H9 (cell line): ENCODE data around the gene CALY. TPM values are rescaled to one million over a fixed set of nuclear protein-coding genes. Genes with fewer than 3 reads are reported as not detected.

Experiments
- DNase-seq: peaks from one replicate; pipeline ENCODE4 v3.0.0-alpha.2; 2017
- H2AFZ ChIP-seq: one replicate; pipeline ENCODE4 v1.6.1; 2013; ENCODE audit warnings: mild to moderate bottlenecking, low read length, control low read depth, moderate library complexity
- H2AK5ac ChIP-seq: 2 replicates; pipeline ENCODE4 v1.6.1; 2013; ENCODE audit warnings: low read length, control low read depth, mixed read lengths; ENCODE audit not compliant: insufficient read length
- H2BK120ac ChIP-seq: one replicate; pipeline ENCODE4 v1.6.1; 2013; ENCODE audit warnings: low read depth, mild to moderate bottlenecking, low read length, control low read depth, inconsistent platforms; ENCODE audit not compliant: poor library complexity, severe bottlenecking
- H2BK12ac ChIP-seq: 2 replicates; pipeline ENCODE4 v1.6.1; 2013; ENCODE audit warnings: low read length, control low read depth, mixed read lengths, low read depth; ENCODE audit not compliant: insufficient read length
- H2BK15ac ChIP-seq: 2 replicates; pipeline ENCODE4 v1.6.1; 2013; ENCODE audit warnings: low read depth, low read length, control low read depth
- H2BK20ac ChIP-seq: one replicate; pipeline ENCODE4 v1.6.1; 2013; ENCODE audit warnings: low read depth, mild to moderate bottlenecking, low read length, control low read depth, inconsistent platforms; ENCODE audit not compliant: poor library complexity, severe bottlenecking
- H2BK5ac ChIP-seq: 2 replicates; pipeline ENCODE4 v1.6.1; 2013; ENCODE audit warnings: low read length, control low read depth, mixed read lengths; ENCODE audit not compliant: insufficient read length
- H3K14ac ChIP-seq: 2 replicates; pipeline ENCODE4 v1.6.1; 2013; ENCODE audit warnings: low read length, control low read depth; ENCODE audit not compliant: insufficient read depth
- H3K18ac ChIP-seq: 2 replicates; pipeline ENCODE4 v1.6.1; 2013; ENCODE audit warnings: low read depth, mild to moderate bottlenecking, mixed read lengths, low read length, control low read depth; ENCODE audit not compliant: insufficient read length
- H3K23ac ChIP-seq: 2 replicates; pipeline ENCODE4 v1.6.1; 2013; ENCODE audit warnings: low read length, control low read depth, mixed read lengths, low read depth; ENCODE audit not compliant: insufficient read length
- H3K23me2 ChIP-seq: 2 replicates; pipeline ENCODE4 v1.6.1; 2013; ENCODE audit warnings: low read depth, mild to moderate bottlenecking, mixed read lengths, low read length, control low read depth; ENCODE audit not compliant: insufficient read length, poor library complexity, severe bottlenecking
- H3K27ac ChIP-seq: 2 replicates; pipeline ENCODE4 v1.5.1; 2013; ENCODE audit warnings: low read length, control low read depth, mixed read lengths, low read depth; ENCODE audit not compliant: insufficient read length
- H3K27me3 ChIP-seq: 2 replicates; pipeline ENCODE4 v1.6.1; 2013; ENCODE audit warnings: low read length, control low read depth, inconsistent platforms; ENCODE audit not compliant: insufficient read depth
- H3K4ac ChIP-seq: 2 replicates; pipeline ENCODE4 v1.6.1; 2013; ENCODE audit warnings: low read depth, mild to moderate bottlenecking, control low read depth, inconsistent platforms, low read length, moderate library complexity
- H3K4me1 ChIP-seq: 2 replicates; pipeline ENCODE4 v1.6.1; 2013; ENCODE audit warnings: low read length, control low read depth, inconsistent platforms; ENCODE audit not compliant: insufficient read depth
- H3K4me2 ChIP-seq: 2 replicates; pipeline ENCODE4 v1.6.1; 2013; ENCODE audit warnings: low read length, control low read depth, mixed read lengths; ENCODE audit not compliant: insufficient read length, insufficient read depth
- H3K56ac ChIP-seq: 2 replicates; pipeline ENCODE4 v1.6.1; 2013; ENCODE audit warnings: low read depth, mild to moderate bottlenecking, mixed read lengths, low read length, control low read depth; ENCODE audit not compliant: insufficient read length
- H3K79me1 ChIP-seq: 2 replicates; pipeline ENCODE4 v1.6.1; 2013; ENCODE audit warnings: low read depth, mild to moderate bottlenecking, moderate library complexity, low read length, control low read depth, inconsistent platforms; ENCODE audit not compliant: insufficient read depth, poor library complexity, severe bottlenecking
- H3K79me2 ChIP-seq: 2 replicates; pipeline ENCODE4 v1.6.1; 2013; ENCODE audit warnings: low read length, control low read depth, inconsistent platforms; ENCODE audit not compliant: insufficient read depth
- H3K9ac ChIP-seq: 2 replicates; pipeline ENCODE4 v1.6.1; 2013; ENCODE audit warnings: low read length, control low read depth, mixed read lengths; ENCODE audit not compliant: insufficient read length; ENCODE audit errors: extremely low read depth
- H3K9me3 ChIP-seq: one replicate; pipeline ENCODE4 v1.6.1; 2013; ENCODE audit warnings: low read depth, low read length, inconsistent platforms; ENCODE audit not compliant: control insufficient read depth
- H3T11ph ChIP-seq: one replicate; pipeline ENCODE4 v1.6.1; 2013; ENCODE audit warnings: mild to moderate bottlenecking, low read length, control low read depth, inconsistent platforms
- H4K20me1 ChIP-seq: one replicate; pipeline ENCODE4 v1.6.1; 2013; ENCODE audit not compliant: control insufficient read depth, insufficient read length, insufficient read depth
- H4K5ac ChIP-seq: 2 replicates; pipeline ENCODE4 v1.6.1; 2013; ENCODE audit warnings: low read depth, mild to moderate bottlenecking, mixed read lengths, low read length, control low read depth; ENCODE audit not compliant: insufficient read length
- H4K8ac ChIP-seq: replicated peaks from 2 replicates; pipeline ENCODE4 v1.6.1; 2013; ENCODE audit warnings: low read length, control low read depth, mixed read lengths, low read depth; ENCODE audit not compliant: insufficient read length
- H4K91ac ChIP-seq: 2 replicates; pipeline ENCODE4 v1.6.1; 2013; ENCODE audit warnings: low read depth, mild to moderate bottlenecking, moderate library complexity, mixed read lengths, low read length, control low read depth; ENCODE audit not compliant: insufficient read length
- H3K27ac Mint-ChIP-seq, 3 experiments: 2 replicates in 2 of 3; 3 replicates in 1 of 3; pipeline ENCODE4 v1.8.0; 2020 to 2021; ENCODE audit warnings: mixed read lengths in 3 of 3, mild to moderate bottlenecking in 1 of 3, moderate library complexity in 1 of 3
- H3K27me3 Mint-ChIP-seq: 2 replicates; pipeline ENCODE4 v1.8.0; 2021; ENCODE audit warnings: low read depth, mild to moderate bottlenecking, moderate library complexity, mixed read lengths
- H3K36me3 Mint-ChIP-seq, 3 experiments: 2 replicates in 2 of 3; 3 replicates in 1 of 3; pipeline ENCODE4 v1.8.0; 2020 to 2021; ENCODE audit warnings: low read depth in 3 of 3, mixed read lengths in 3 of 3; ENCODE audit not compliant: insufficient read depth in 1 of 3
- H3K4me1 Mint-ChIP-seq, 2 experiments: 2 replicates each; pipeline ENCODE4 v1.8.0; 2020; ENCODE audit warnings: mixed read lengths in 2 of 2
- H3K4me3 Mint-ChIP-seq, 2 experiments: 2 replicates in 1 of 2; 3 replicates in 1 of 2; pipeline ENCODE4 v1.8.0; 2020 to 2021; ENCODE audit warnings: mild to moderate bottlenecking in 2 of 2, mixed read lengths in 2 of 2, moderate library complexity in 1 of 2
- H3K9me3 Mint-ChIP-seq, 2 experiments: 2 replicates in 1 of 2; 3 replicates in 1 of 2; pipeline ENCODE4 v1.8.0; 2020; ENCODE audit warnings: mild to moderate bottlenecking in 2 of 2, mixed read lengths in 2 of 2, moderate library complexity in 1 of 2
- WGBS: extraction: QIAGEN DNeasy Blood & Tissue Kit; methylation state at CpG from one replicate; pipeline ENCODE4 v1.1.7; 2013; ENCODE audit warnings: missing lambda C conversion rate, low lambda C conversion rate, mixed read lengths; ENCODE audit not compliant: insufficient read length; ENCODE audit errors: extremely low coverage; 5-methylcytosine and 5-hydroxymethylcytosine counted together
- total RNA-seq: library from RNA; stranded (reverse); gene quantifications from 2 replicates; pipeline ENCODE4 v1.2.1, GENCODE V29; 2021
- TF ChIP-seq, protein P1 (sequence below): fragments of 200-600 bp; sonication (generic); conservative IDR thresholded peaks from 3 replicates; pipeline ENCODE4 v1.8.0; 2021; ENCODE audit warnings: antibody characterized with exemption, mild to moderate bottlenecking

CALY gene
- total RNA-seq, 1 experiment from 2014 or later, result 2.9 TPM

- peaks cover 71% of the 10 kb centered on the region for H3K27me3 Mint-ChIP-seq
- peak overlapping the region; percentile 11 to 60; a peak in 1 of 5 replicates for H3K4me3 Mint-ChIP-seq
- H2BK5ac ChIP-seq, result no peak overlapping the region
- H3K79me1 ChIP-seq, result no peaks in the 10 kb centered on the region
- H3T11ph ChIP-seq, result no peak overlapping the region
- H3K4me1 ChIP-seq, result no peaks in the 10 kb centered on the region; the same call in 1 of the 2 replicates
- no peak overlapping the region for H3K4me2 ChIP-seq
- no peaks in the 10 kb centered on the region; a peak in 1 of 7 replicates for H3K36me3 Mint-ChIP-seq
- no peak overlapping the region for H3K9ac ChIP-seq
- no peak overlapping the region for H3K4ac ChIP-seq
- no peak overlapping the region for H3K14ac ChIP-seq
- peaks cover 17% of the 10 kb centered on the region; the same call in 1 of the 2 replicates for H3K27me3 ChIP-seq
- WGBS, result no CpG with 5 or more reads among the region's 28 CpGs
- DNase-seq, result no peak
- no peak overlapping the region for H3K27ac Mint-ChIP-seq
- no peak overlapping the region for H4K91ac ChIP-seq
- H3K23ac ChIP-seq, result no peak overlapping the region
- H3K4me1 Mint-ChIP-seq, result peaks cover 14 to 28% of the 10 kb centered on the region in 2 experiments
- H2BK20ac ChIP-seq, result no peak overlapping the region
- H3K27ac ChIP-seq, result no peak overlapping the region
- no peak overlapping the region for H2AFZ ChIP-seq
- no peak overlapping the region for H4K8ac ChIP-seq
- H2BK120ac ChIP-seq, result no peak overlapping the region
- no peak overlapping the region for H2BK12ac ChIP-seq
- H4K20me1 ChIP-seq, result no peaks in the 10 kb centered on the region
- H3K9me3 Mint-ChIP-seq, result 0 out of 5 replicates have a peak, but pooled peaks cover 0 to 4% of the 10 kb centered on the region in 2 experiments
- TF ChIP-seq, protein P1, sequence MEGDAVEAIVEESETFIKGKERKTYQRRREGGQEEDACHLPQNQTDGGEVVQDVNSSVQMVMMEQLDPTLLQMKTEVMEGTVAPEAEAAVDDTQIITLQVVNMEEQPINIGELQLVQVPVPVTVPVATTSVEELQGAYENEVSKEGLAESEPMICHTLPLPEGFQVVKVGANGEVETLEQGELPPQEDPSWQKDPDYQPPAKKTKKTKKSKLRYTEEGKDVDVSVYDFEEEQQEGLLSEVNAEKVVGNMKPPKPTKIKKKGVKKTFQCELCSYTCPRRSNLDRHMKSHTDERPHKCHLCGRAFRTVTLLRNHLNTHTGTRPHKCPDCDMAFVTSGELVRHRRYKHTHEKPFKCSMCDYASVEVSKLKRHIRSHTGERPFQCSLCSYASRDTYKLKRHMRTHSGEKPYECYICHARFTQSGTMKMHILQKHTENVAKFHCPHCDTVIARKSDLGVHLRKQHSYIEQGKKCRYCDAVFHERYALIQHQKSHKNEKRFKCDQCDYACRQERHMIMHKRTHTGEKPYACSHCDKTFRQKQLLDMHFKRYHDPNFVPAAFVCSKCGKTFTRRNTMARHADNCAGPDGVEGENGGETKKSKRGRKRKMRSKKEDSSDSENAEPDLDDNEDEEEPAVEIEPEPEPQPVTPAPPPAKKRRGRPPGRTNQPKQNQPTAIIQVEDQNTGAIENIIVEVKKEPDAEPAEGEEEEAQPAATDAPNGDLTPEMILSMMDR, result no peak
- H3K18ac ChIP-seq, result no peak overlapping the region
- no peak overlapping the region for H2AK5ac ChIP-seq
- peaks cover 19% of the 10 kb centered on the region for H3K23me2 ChIP-seq
- no peaks in the 10 kb centered on the region for H3K79me2 ChIP-seq
- peak overlapping the region; percentile 61; the same call in 1 of the 2 replicates for H2BK15ac ChIP-seq
- no peak overlapping the region for H4K5ac ChIP-seq
- H3K56ac ChIP-seq, result no peak overlapping the region
- no peaks in the 10 kb centered on the region for H3K9me3 ChIP-seq
Observed at GRCh38 chr10:133326745-133327650, 9.7 kb downstream of the CALY start.
